HCT116 (cell line): ENCODE data around the gene SEMA3B. TPM values are rescaled to one million over a fixed set of nuclear protein-coding genes. Genes with fewer than 3 reads are reported as not detected.

Experiments
- ATAC-seq: fragments of 200-7000 bp; cut with Tn5 transposase; 2 replicates; pipeline ENCODE4 v1.9.1; 2020; ENCODE audit warnings: mild to moderate bottlenecking, moderate library complexity
- BruUV-seq: library from RNA; stranded (reverse); fragments of 400-500 nt; replicated peaks from 2 replicates; lab custom pipeline; 2021; lab: Mats Ljungman, UMichigan
- CTCF ChIA-PET: fragments of 300-600 bp; sonication (Branson Sonifier 250); formaldehyde crosslinking; loops from one replicate; lab custom pipeline; 2021; ENCODE audit warnings: antibody characterized with exemption; lab: Charles Lee
- POLR2A ChIA-PET: fragments of 300-600, 350-600 bp; sonication (Branson Sonifier 250); formaldehyde crosslinking; loops from one replicate; lab custom pipeline; 2021; ENCODE audit warnings: antibody characterized with exemption; lab: Charles Lee
- RAD21 ChIA-PET, 2 experiments: fragments of 300-600 bp; sonication (Branson Sonifier 250); formaldehyde crosslinking; loops; one replicate each; lab custom pipeline; 2023; ENCODE audit warnings: low total read pairs in 2 of 2; ENCODE audit not compliant: uncharacterized antibody in 2 of 2, unreplicated experiment in 2 of 2, low non-redundant PET in 1 of 2; lab: Charles Lee
- DNase-seq: peaks from one replicate; pipeline ENCODE4 v3.0.0-alpha.2; 2010; ENCODE audit warnings: low read depth, low spot score
- H2AFZ ChIP-seq: fragments of 200-600 bp; shearing (Covaris generic), sonication (generic); 2 replicates; pipeline ENCODE4 v1.6.1; 2017; ENCODE audit warnings: low read depth, mixed run types, mixed read lengths, antibody characterized with exemption, low read length; ENCODE audit not compliant: poor library complexity, severe bottlenecking
- H3K27ac ChIP-seq: 2 replicates; pipeline ENCODE4 v1.5.1; 2012; ENCODE audit warnings: low read depth, low read length
- H3K27me3 ChIP-seq: fragments of 200-600 bp; sonication (generic); 2 replicates; pipeline ENCODE4 v1.6.1; 2016; ENCODE audit warnings: mixed run types, low read length, mixed read lengths; ENCODE audit not compliant: insufficient read depth
- H3K36me3 ChIP-seq, 2 experiments: fragments of 200-500 bp in 1 of 2; fragments of 200-600 bp in 1 of 2; sonication (Bioruptor generic) in 1 of 2; sonication (generic) in 1 of 2; 2 replicates each; pipeline versions ENCODE4 v1.5.1 to v1.6.1; 2014 to 2016; ENCODE audit warnings: low read length in 2 of 2, inconsistent platforms in 1 of 2, mixed read lengths in 1 of 2, mixed run types in 1 of 2; ENCODE audit not compliant: insufficient read depth in 2 of 2, control insufficient read depth in 1 of 2
- H3K4me1 ChIP-seq, 2 experiments: fragments of 200-600 bp in 1 of 2; sonication (generic) in 1 of 2; 2 replicates each; pipeline versions ENCODE4 v1.5.1 to v1.6.1; 2012 to 2017; ENCODE audit warnings: low read length in 2 of 2, inconsistent platforms in 1 of 2, mild to moderate bottlenecking in 1 of 2, mixed read lengths in 1 of 2, mixed run types in 1 of 2, moderate library complexity in 1 of 2; ENCODE audit not compliant: insufficient read depth in 2 of 2, control insufficient read depth in 1 of 2
- H3K4me2 ChIP-seq: fragments of 200-600 bp; sonication (generic); 2 replicates; pipeline ENCODE4 v1.6.1; 2017; ENCODE audit warnings: mixed run types, low read length, mixed read lengths
- H3K4me3 ChIP-seq, 2 experiments: fragments of 200-600 bp in 1 of 2; sonication (generic) in 1 of 2; replicated peaks in 1 of 2; 2 replicates each; pipeline ENCODE4 v1.5.1; 2011 to 2016; ENCODE audit warnings: low read length in 2 of 2, control low read depth in 1 of 2, low read depth in 1 of 2, mild to moderate bottlenecking in 1 of 2, mixed read lengths in 1 of 2, mixed run types in 1 of 2
- H3K79me2 ChIP-seq: fragments of 200-600 bp; sonication (generic); 2 replicates; pipeline ENCODE4 v1.6.1; 2017; ENCODE audit warnings: mild to moderate bottlenecking, mixed run types, low read length, moderate library complexity, mixed read lengths; ENCODE audit not compliant: insufficient read depth
- H3K9ac ChIP-seq: fragments of 200-600 bp; sonication (generic); 2 replicates; pipeline ENCODE4 v1.6.1; 2016; ENCODE audit warnings: low read length, mixed read lengths
- H3K9me2 ChIP-seq: fragments of 200-600 bp; sonication (generic), shearing (Covaris generic); 2 replicates; pipeline ENCODE4 v1.6.1; 2017; ENCODE audit warnings: mixed run types, mild to moderate bottlenecking, moderate library complexity; ENCODE audit not compliant: insufficient read depth
- H3K9me3 ChIP-seq, 2 experiments: fragments of 200-500 bp in 1 of 2; fragments of 200-600 bp in 1 of 2; sonication (Bioruptor generic) in 1 of 2; sonication (generic) in 1 of 2; 2 replicates each; pipeline ENCODE4 v1.6.1; 2014 to 2017; ENCODE audit warnings: low read length in 2 of 2, mixed read lengths in 2 of 2, inconsistent platforms in 1 of 2, low read depth in 1 of 2, mild to moderate bottlenecking in 1 of 2, mixed run types in 1 of 2, moderate library complexity in 1 of 2; ENCODE audit not compliant: control insufficient read depth in 1 of 2, insufficient read depth in 1 of 2
- H4K20me1 ChIP-seq: fragments of 200-600 bp; sonication (generic), shearing (Covaris generic); 2 replicates; pipeline ENCODE4 v1.6.1; 2017; ENCODE audit warnings: mixed run types, mild to moderate bottlenecking, moderate library complexity; ENCODE audit not compliant: insufficient read depth
- EGR1 ChIP-seq: IDR thresholded peaks from 2 replicates; pipeline ENCODE4 v1.6.1; 2012; ENCODE audit warnings: low read depth
- ELF1 ChIP-seq: IDR thresholded peaks from 2 replicates; pipeline ENCODE4 v1.6.1; 2012; ENCODE audit warnings: low read depth, borderline replicate concordance
- SIN3A ChIP-seq: IDR thresholded peaks from 2 replicates; pipeline ENCODE4 v1.6.1; 2012; ENCODE audit warnings: low read depth
- SP1 ChIP-seq: IDR thresholded peaks from 2 replicates; pipeline ENCODE4 v1.6.1; 2012; ENCODE audit warnings: low read depth
- TCF7L2 ChIP-seq: IDR thresholded peaks from 2 replicates; pipeline ENCODE4 v1.7.0; 2011; ENCODE audit warnings: borderline replicate concordance, inconsistent platforms; ENCODE audit not compliant: insufficient read depth, insufficient read length; ENCODE audit errors: extremely low read depth
- intact Hi-C: fragments of 100-400 bp; cut with micrococcal nuclease; formaldehyde crosslinking; loops from 2 replicates; pipeline ENCODE4 v1.10.0; 2022
- total RNA-seq: library from RNA; stranded (reverse); gene quantifications from one replicate; pipeline ENCODE4 v1.2.1, GENCODE V29; 2021; ENCODE audit not compliant: unreplicated experiment
- TF ChIP-seq, protein P1 (sequence below), 3 experiments: fragments of 200-600 bp in 1 of 3; sonication (generic) in 1 of 3; IDR thresholded peaks in 2 of 3; conservative IDR thresholded peaks in 1 of 3; 2 replicates each; pipeline ENCODE4 v1.5.1; 2012 to 2017; ENCODE audit warnings: low read depth in 2 of 3, low read length in 2 of 3, antibody characterized with exemption in 1 of 3, borderline replicate concordance in 1 of 3, control low read depth in 1 of 3, mild to moderate bottlenecking in 1 of 3, mixed read lengths in 1 of 3, mixed run types in 1 of 3, moderate library complexity in 1 of 3; ENCODE audit not compliant: insufficient read depth in 1 of 3

SEMA3B gene
- total RNA-seq, 1 experiment from 2014 or later: 46.2 TPM

GRCh38 chr3:50250514-50250913 lies 18.4 kb upstream of the SEMA3B start (continued):
- TF ChIP-seq SP1 (no peak), ELF1 (no peak), SIN3A (no peak), EGR1 (no peak), TCF7L2 (no peak)
- TF ChIP-seq, protein P1, sequence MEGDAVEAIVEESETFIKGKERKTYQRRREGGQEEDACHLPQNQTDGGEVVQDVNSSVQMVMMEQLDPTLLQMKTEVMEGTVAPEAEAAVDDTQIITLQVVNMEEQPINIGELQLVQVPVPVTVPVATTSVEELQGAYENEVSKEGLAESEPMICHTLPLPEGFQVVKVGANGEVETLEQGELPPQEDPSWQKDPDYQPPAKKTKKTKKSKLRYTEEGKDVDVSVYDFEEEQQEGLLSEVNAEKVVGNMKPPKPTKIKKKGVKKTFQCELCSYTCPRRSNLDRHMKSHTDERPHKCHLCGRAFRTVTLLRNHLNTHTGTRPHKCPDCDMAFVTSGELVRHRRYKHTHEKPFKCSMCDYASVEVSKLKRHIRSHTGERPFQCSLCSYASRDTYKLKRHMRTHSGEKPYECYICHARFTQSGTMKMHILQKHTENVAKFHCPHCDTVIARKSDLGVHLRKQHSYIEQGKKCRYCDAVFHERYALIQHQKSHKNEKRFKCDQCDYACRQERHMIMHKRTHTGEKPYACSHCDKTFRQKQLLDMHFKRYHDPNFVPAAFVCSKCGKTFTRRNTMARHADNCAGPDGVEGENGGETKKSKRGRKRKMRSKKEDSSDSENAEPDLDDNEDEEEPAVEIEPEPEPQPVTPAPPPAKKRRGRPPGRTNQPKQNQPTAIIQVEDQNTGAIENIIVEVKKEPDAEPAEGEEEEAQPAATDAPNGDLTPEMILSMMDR (IDR thresholded peaks at IDR 0.05 in 2 of 3, conservative IDR thresholded peaks at IDR 0.05 in 1 of 3; ENCODE audit: borderline replicate concordance in 1 of 3, insufficient read depth in 1 of 3, low read depth in 2 of 3, low read length in 2 of 3): no peak

DNA sequence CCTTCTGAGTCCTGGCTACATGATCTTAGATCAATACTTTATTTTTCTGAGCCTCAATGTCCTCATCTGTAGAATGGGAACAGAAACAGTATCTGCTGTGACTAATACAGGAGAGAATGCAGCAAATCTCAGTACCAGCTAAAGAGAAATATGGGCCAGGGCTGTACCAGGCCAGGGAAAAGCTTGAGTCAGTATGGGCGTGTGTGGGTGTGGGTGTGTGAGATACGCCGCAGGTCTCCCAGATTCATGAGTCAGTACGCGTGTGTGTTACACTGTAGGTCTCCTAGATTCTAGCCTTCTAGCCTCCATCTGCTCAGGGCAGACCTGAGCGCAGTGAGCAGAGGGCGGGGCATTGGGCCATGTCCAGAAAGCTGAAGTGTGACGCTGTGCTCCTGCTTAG lies 17.7 kb upstream of the SEMA3B start:
- RAD21 ChIA-PET: no interaction called here
- POLR2A ChIA-PET: interaction anchor here (0.6 to 3.0 kb wide), 2 partner anchors 9 to 16 kb away, joined by 3 to 12 read pairs; partner anchors contain the start of gene GNAI2
- Histone ChIP-seq H3K4me3 (no peak overlapping the region), H3K27me3 (no peaks in the 10 kb centered on the region), H3K36me3 (peaks cover 0 to 3% of the 10 kb centered on the region in 2 experiments; a peak in 3 of 4 replicates), H3K9ac (peak overlapping the region; percentile 44), H3K27ac (no peak overlapping the region), H3K4me2 (peak overlapping the region; percentile 62), H3K79me2 (peaks cover 59% of the 10 kb centered on the region), H3K9me2 (no peaks in the 10 kb centered on the region), H4K20me1 (no peaks in the 10 kb centered on the region), H3K4me1 (peaks cover 24 to 80% of the 10 kb centered on the region in 2 experiments), H2AFZ (no peak overlapping the region), H3K9me3 (no peaks in the 10 kb centered on the region)
- no peak for DNase-seq
- intact Hi-C loops: loop anchor here (1.0 kb wide), 1 partner anchor 15 kb away; the partner anchor contains the start of gene GNAI2
- CTCF ChIA-PET: no interaction called here
- ATAC-seq: peak; percentile 47
- BruUV-seq: no TSS peak
- TF ChIP-seq SIN3A: no peak
- TF ChIP-seq, all 23 proteins: peak for 0
